Neural progenitor cell (in vitro differentiated cells): ENCODE results near the gene ITPRID1. TPM values are rescaled to one million over a fixed set of nuclear protein-coding genes. Genes with fewer than 3 reads are reported as not detected.

ENCODE experiments used
- DNase-seq: peaks from one replicate; pipeline ENCODE4 v3.0.0-alpha.2; 2016; ENCODE audit warnings: low spot score
- H2AFZ ChIP-seq: fragments of 200-600 bp; sonication (generic); replicated peaks from 2 replicates; pipeline ENCODE4 v1.6.1; 2016; ENCODE audit warnings: antibody characterized with exemption
- H3F3A ChIP-seq: fragments of 200-600 bp; sonication (generic); 2 replicates; pipeline ENCODE4 v1.6.1; 2016; ENCODE audit warnings: antibody characterized with exemption, low read depth
- H3K27ac ChIP-seq: fragments of 200-600 bp; sonication (generic); 2 replicates; pipeline ENCODE4 v1.5.1; 2016; ENCODE audit warnings: mild to moderate bottlenecking
- H3K27me3 ChIP-seq: fragments of 200-600 bp; sonication (generic); 2 replicates; pipeline ENCODE4 v1.6.1; 2016; ENCODE audit warnings: mild to moderate bottlenecking, moderate library complexity
- H3K36me3 ChIP-seq: fragments of 200-600 bp; sonication (generic); 2 replicates; pipeline ENCODE4 v1.5.1; 2016
- H3K4me1 ChIP-seq: fragments of 200-600 bp; sonication (generic); 2 replicates; pipeline ENCODE4 v1.6.1; 2016; ENCODE audit warnings: mixed run types
- H3K4me2 ChIP-seq: fragments of 200-600 bp; sonication (generic); 2 replicates; pipeline ENCODE4 v1.6.1; 2016
- H3K4me3 ChIP-seq: fragments of 200-600 bp; sonication (generic); 2 replicates; pipeline ENCODE4 v1.5.1; 2016
- H3K79me2 ChIP-seq: fragments of 200-600 bp; sonication (generic); 2 replicates; pipeline ENCODE4 v1.6.1; 2016; ENCODE audit warnings: low read depth
- H3K9ac ChIP-seq: fragments of 200-600 bp; sonication (generic); 2 replicates; pipeline ENCODE4 v1.6.1; 2016
- H3K9me3 ChIP-seq: fragments of 200-600 bp; sonication (generic); 2 replicates; pipeline ENCODE4 v1.5.1; 2016; ENCODE audit warnings: low read depth
- H4K20me1 ChIP-seq: fragments of 200-600 bp; sonication (generic); 2 replicates; pipeline ENCODE4 v1.6.1; 2016; ENCODE audit warnings: low read depth
- H3K27ac Mint-ChIP-seq: 3 replicates; pipeline ENCODE4 v1.8.0; 2021; ENCODE audit warnings: mixed read lengths
- H3K27me3 Mint-ChIP-seq: 2 replicates; pipeline ENCODE4 v1.8.0; 2022; ENCODE audit warnings: low read depth, mild to moderate bottlenecking, inconsistent platforms, moderate library complexity, mixed read lengths; ENCODE audit not compliant: insufficient read depth
- H3K36me3 Mint-ChIP-seq: 3 replicates; pipeline ENCODE4 v1.8.0; 2021; ENCODE audit warnings: mixed read lengths
- H3K4me1 Mint-ChIP-seq: 3 replicates; pipeline ENCODE4 v1.8.0; 2021; ENCODE audit warnings: mixed read lengths
- H3K4me3 Mint-ChIP-seq: 3 replicates; pipeline ENCODE4 v1.8.0; 2021; ENCODE audit warnings: mild to moderate bottlenecking, moderate library complexity, mixed read lengths
- H3K9me3 Mint-ChIP-seq: 3 replicates; pipeline ENCODE4 v1.8.0; 2020; ENCODE audit warnings: mixed read lengths
- CTCF ChIP-seq: fragments of 200-600 bp; sonication (generic); IDR thresholded peaks from 2 replicates; pipeline ENCODE4 v1.5.1; 2017; ENCODE audit warnings: antibody characterized with exemption, mild to moderate bottlenecking
- EZH2 ChIP-seq: fragments of 200-600 bp; sonication (generic); IDR thresholded peaks from 2 replicates; pipeline ENCODE4 v1.6.1; 2017; ENCODE audit warnings: antibody characterized with exemption, mild to moderate bottlenecking, moderate library complexity
- EZH2phosphoT487 ChIP-seq: fragments of 200-600 bp; sonication (generic); IDR thresholded peaks from 2 replicates; pipeline ENCODE4 v1.6.1; 2017; ENCODE audit warnings: antibody characterized with exemption
- total RNA-seq: library from RNA; depleted of rRNA; stranded (reverse); fragments of >200 nt; gene quantifications from 2 replicates; pipeline ENCODE4 v1.2.3, GENCODE V29; 2015; ENCODE audit warnings: low replicate concordance

The ITPRID1 gene
- total RNA-seq, 1 donor from 2014 or later: not detected

- Histone ChIP-seq H4K20me1 (no peaks in the 10 kb centered on the region), H2AFZ (no peak overlapping the region), H3K27ac (no peak overlapping the region), H3K4me3 (no peak overlapping the region), H3F3A (no peaks in the 10 kb centered on the region), H3K79me2 (no peaks in the 10 kb centered on the region), H3K9me3 (no peaks in the 10 kb centered on the region), H3K36me3 (no peaks in the 10 kb centered on the region), H3K27me3 (no peaks in the 10 kb centered on the region), H3K4me1 (no peaks in the 10 kb centered on the region), H3K4me2 (no peak overlapping the region), H3K9ac (no peak overlapping the region)
- no peak overlapping the region for H3K27ac Mint-ChIP-seq
- TF ChIP-seq EZH2phosphoT487: no peak
- TF ChIP-seq CTCF: no peak
- TF ChIP-seq EZH2: no peak
- no peak overlapping the region for H3K4me3 Mint-ChIP-seq
- peaks cover 6% of the 10 kb centered on the region for H3K27me3 Mint-ChIP-seq
- no peaks in the 10 kb centered on the region for H3K4me1 Mint-ChIP-seq
- H3K9me3 Mint-ChIP-seq: no peaks in the 10 kb centered on the region
- no peak for DNase-seq
- no peaks in the 10 kb centered on the region for H3K36me3 Mint-ChIP-seq
Measured at GRCh38 chr7:31602041-31602625, 88.2 kb downstream of the ITPRID1 start.

- Histone ChIP-seq H3K79me2 (no peaks in the 10 kb centered on the region), H2AFZ (no peak overlapping the region), H3F3A (no peaks in the 10 kb centered on the region), H3K4me2 (no peak overlapping the region), H3K36me3 (no peaks in the 10 kb centered on the region), H3K9me3 (no peaks in the 10 kb centered on the region), H3K9ac (no peak overlapping the region), H4K20me1 (no peaks in the 10 kb centered on the region), H3K27me3 (no peaks in the 10 kb centered on the region), H3K4me3 (no peak overlapping the region), H3K27ac (no peak overlapping the region), H3K4me1 (no peaks in the 10 kb centered on the region)
- no peak for TF ChIP-seq EZH2
- no peak for TF ChIP-seq CTCF
- TF ChIP-seq EZH2phosphoT487: no peak
- H3K27ac Mint-ChIP-seq: no peak overlapping the region
- H3K36me3 Mint-ChIP-seq: no peaks in the 10 kb centered on the region
- H3K4me3 Mint-ChIP-seq: no peak overlapping the region
- no peak for DNase-seq
- H3K9me3 Mint-ChIP-seq: no peaks in the 10 kb centered on the region
- H3K27me3 Mint-ChIP-seq: peaks cover 6% of the 10 kb centered on the region
- H3K4me1 Mint-ChIP-seq: no peaks in the 10 kb centered on the region
Measured at GRCh38 chr7:31603046-31603445, 89.2 kb downstream of the ITPRID1 start.

GRCh38 chr7:31613604-31614003 lies 99.7 kb downstream of the ITPRID1 start:
- DNase-seq: no peak
- Mint-ChIP-seq H3K27ac (no peak overlapping the region), H3K36me3 (no peaks in the 10 kb centered on the region), H3K4me3 (no peak overlapping the region), H3K27me3 (no peaks in the 10 kb centered on the region), H3K4me1 (no peaks in the 10 kb centered on the region), H3K9me3 (no peaks in the 10 kb centered on the region)
- Histone ChIP-seq H3K79me2 (no peaks in the 10 kb centered on the region), H3K9ac (no peak overlapping the region), H3K4me3 (no peak overlapping the region), H3K36me3 (no peaks in the 10 kb centered on the region), H3K4me1 (no peaks in the 10 kb centered on the region), H3K27ac (no peak overlapping the region), H3K9me3 (no peaks in the 10 kb centered on the region), H4K20me1 (no peaks in the 10 kb centered on the region), H3K27me3 (no peaks in the 10 kb centered on the region), H3F3A (no peaks in the 10 kb centered on the region), H3K4me2 (no peak overlapping the region), H2AFZ (no peak overlapping the region)
- TF ChIP-seq EZH2 (no peak), EZH2phosphoT487 (no peak), CTCF (no peak)
